ENCODE results near the gene SIDT1.

The SIDT1 gene

GRCh38 chr3:113501597-113501996 is 30.8 kb upstream of the SIDT1 start:
- TF ChIP-seq CTCF (IDR thresholded peaks at IDR 0.05; ENCODE audit: low read length, missing control alignments) = no peak
- DNase-seq (ENCODE audit: low read depth) = no peak

GRCh38 chr3:113505867-113506266 is 26.5 kb upstream of the SIDT1 start:
- no peak for TF ChIP-seq CTCF (IDR thresholded peaks at IDR 0.05; ENCODE audit: low read length, missing control alignments)
- no peak for DNase-seq (ENCODE audit: low read depth)

More at GRCh38 chr3:113501597-113501996, 30.8 kb upstream of the SIDT1 start:
- no peak overlapping the region for H3K4me3 ChIP-seq (replicated peaks; ENCODE audit: low read depth, low read length)

GRCh38 chr3:113507501-113508067 is 24.8 kb upstream of the SIDT1 start:
- DNase-seq (ENCODE audit: low read depth) = no peak
- no peak overlapping the region for H3K4me3 ChIP-seq (replicated peaks; ENCODE audit: low read depth, low read length)
- no peak for TF ChIP-seq CTCF (IDR thresholded peaks at IDR 0.05; ENCODE audit: low read length, missing control alignments)

More at GRCh38 chr3:113505867-113506266, 26.5 kb upstream of the SIDT1 start:
- H3K4me3 ChIP-seq (replicated peaks; ENCODE audit: low read depth, low read length) = no peak overlapping the region

DNA sequence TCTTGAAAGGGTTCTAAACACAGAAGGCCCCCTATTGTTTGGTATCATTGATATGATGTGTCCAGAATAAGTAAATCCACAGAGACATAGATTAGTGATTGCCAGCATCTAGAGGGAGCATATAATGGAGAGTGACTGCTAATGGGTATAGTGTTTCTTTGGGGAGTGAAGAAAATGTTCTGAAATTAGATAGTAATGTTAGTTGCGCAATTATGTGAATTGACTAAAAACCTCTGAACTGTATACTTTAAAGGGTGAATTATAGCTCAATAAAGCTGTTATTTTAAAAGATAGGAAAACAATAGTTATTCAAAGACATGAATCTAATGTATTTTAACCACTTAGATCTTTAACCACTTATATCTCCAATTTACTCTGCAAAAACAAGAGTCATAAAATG is 23.4 kb upstream of the SIDT1 start:
- no peak for DNase-seq (ENCODE audit: low read depth)
- no peak for TF ChIP-seq CTCF (IDR thresholded peaks at IDR 0.05; ENCODE audit: low read length, missing control alignments)
- H3K4me3 ChIP-seq (replicated peaks; ENCODE audit: low read depth, low read length) = no peak overlapping the region

DNA sequence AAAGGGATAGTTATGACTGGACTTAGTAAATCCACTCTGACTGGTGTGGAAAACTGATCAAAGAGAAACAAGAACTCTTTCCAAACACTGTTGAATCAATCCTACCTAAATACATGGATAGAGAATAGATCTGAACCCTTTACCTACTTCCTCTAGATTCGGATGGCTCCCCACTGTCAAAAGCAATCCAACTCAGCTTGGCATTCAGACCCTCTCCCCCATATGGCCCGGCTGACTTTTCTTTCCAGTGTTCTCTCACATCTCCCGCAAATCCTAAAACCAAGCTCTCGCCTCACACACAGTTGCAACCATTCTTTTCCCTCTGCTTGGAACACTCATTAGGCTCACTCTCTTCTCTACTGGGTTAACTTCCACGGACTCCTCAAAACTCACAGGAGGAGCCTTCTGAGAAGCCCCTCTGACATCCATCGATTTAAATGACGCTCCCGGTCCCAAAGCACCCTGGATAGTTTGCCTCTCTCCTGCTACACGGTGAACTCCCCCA is 18.0 kb upstream of the SIDT1 start:
- no peak for DNase-seq (ENCODE audit: low read depth)
- peak overlapping the region; percentile 92 for H3K4me3 ChIP-seq (replicated peaks; ENCODE audit: low read depth, low read length)
- no peak for TF ChIP-seq CTCF (IDR thresholded peaks at IDR 0.05; ENCODE audit: low read length, missing control alignments)

DNA sequence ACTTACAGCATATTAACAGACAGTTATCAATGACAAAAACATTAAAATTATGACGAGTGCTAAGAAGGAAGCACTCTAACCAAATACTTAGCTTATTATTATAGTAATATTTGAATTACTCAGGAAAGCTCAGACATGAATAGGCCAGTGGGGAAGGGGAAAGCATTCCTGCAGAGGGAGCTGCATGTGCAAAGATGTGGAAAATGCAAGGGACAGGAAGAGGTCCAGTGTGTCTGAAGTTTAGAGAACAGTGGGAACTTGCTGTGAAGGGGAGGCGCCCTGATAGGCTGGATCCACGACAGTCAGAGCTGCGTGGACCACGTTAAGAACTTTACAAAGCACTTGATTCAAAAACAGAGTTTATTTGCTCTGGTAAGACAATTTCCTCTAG is 16.2 kb upstream of the SIDT1 start:
- no peak overlapping the region for H3K4me3 ChIP-seq (replicated peaks; ENCODE audit: low read depth, low read length)
- TF ChIP-seq CTCF (IDR thresholded peaks at IDR 0.05; ENCODE audit: low read length, missing control alignments) = no peak
- no peak for DNase-seq (ENCODE audit: low read depth)

DNA sequence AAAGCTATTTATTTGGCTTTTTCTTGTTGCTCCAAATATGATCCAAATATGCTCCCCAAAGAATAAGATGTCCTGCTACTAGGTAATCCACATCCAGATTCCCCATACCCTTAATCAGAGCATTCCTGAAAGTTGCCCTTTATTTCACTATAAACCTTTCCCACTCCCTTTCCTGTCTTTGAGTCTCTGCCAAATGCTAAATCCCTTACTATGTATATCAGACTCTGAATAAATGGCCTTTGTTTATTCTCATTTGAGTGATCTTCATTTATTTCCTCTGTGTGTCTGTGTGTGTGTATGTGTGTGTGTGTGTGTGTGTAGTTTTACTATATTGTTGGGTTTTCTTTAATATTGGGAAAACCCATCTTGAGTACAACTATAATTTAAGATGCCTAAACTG is 10.4 kb upstream of the SIDT1 start:
- TF ChIP-seq CTCF (IDR thresholded peaks at IDR 0.05; ENCODE audit: low read length, missing control alignments) = no peak
- no peak for DNase-seq (ENCODE audit: low read depth)
- no peak overlapping the region for H3K4me3 ChIP-seq (replicated peaks; ENCODE audit: low read depth, low read length)

Data from fibroblast of pulmonary artery (primary cell).